Peyer's patch (tissue), 4 donors: ENCODE results near the gene MIR17HG.

Source experiments
- CTCF ChIP-seq, 6 experiments: fragments of 450-650 bp in 4 of 6; fragments of 200-600 bp in 2 of 6; sonication (generic) in 1 of 6; IDR thresholded peaks; one replicate each; pipeline ENCODE4 v1.5.1; 2017 to 2019; ENCODE audit warnings: antibody characterized with exemption in 6 of 6, mild to moderate bottlenecking in 3 of 6, moderate library complexity in 1 of 6
- POLR2A ChIP-seq, 2 donors: fragments of 450-650 bp; IDR thresholded peaks; one replicate each; pipeline ENCODE4 v1.5.1; 2017; ENCODE audit warnings: antibody characterized with exemption in 2 of 2, mild to moderate bottlenecking in 2 of 2, moderate library complexity in 2 of 2

- TF ChIP-seq CTCF (IDR thresholded peaks at IDR 0.05), result no peak
- TF ChIP-seq POLR2A (IDR thresholded peaks at IDR 0.05), result no peak
Observed at GRCh38 chr13:91398413-91399188, 51.1 kb downstream of the MIR17HG start, which contains the start of gene GPC5.
